K562 (cell line): ENCODE results near the gene CCT3. TPM values are rescaled to one million over a fixed set of nuclear protein-coding genes. Genes with fewer than 3 reads are reported as not detected.
A peak's percentile ranks its signal among the peaks of the same experiment; 100 is the strongest.

Experiments used
- BRD4 ChIP-seq: fragments of 200-600 bp; sonication (generic); IDR thresholded peaks from 2 replicates; pipeline ENCODE4 v1.6.1; 2017; ENCODE audit warnings: inconsistent platforms
- CHAMP1 ChIP-seq: fragments of 450-650 bp; IDR thresholded peaks from 2 replicates; pipeline ENCODE4 v1.6.1; 2016; ENCODE audit warnings: mild to moderate bottlenecking
- CUX1 ChIP-seq: fragments of 200-800 bp; sonication (Bioruptor generic); IDR thresholded peaks from 2 replicates; pipeline ENCODE4 v1.6.1; 2016; ENCODE audit warnings: missing genetic modification characterization, missing compliant biosample characterization
- HDAC8 ChIP-seq: fragments of 450-650 bp; IDR thresholded peaks from 2 replicates; pipeline ENCODE4 v1.6.1; 2016; ENCODE audit warnings: mild to moderate bottlenecking, missing genetic modification characterization, moderate library complexity, missing compliant biosample characterization
- ID3 ChIP-seq, 2 experiments: fragments of 250-450 bp in 1 of 2; fragments of 450-650 bp in 1 of 2; sonication (Bioruptor Pico) in 1 of 2; IDR thresholded peaks; 2 replicates each; pipeline versions ENCODE4 v1.6.1 to v1.8.0; 2016 to 2021; ENCODE audit warnings: mild to moderate bottlenecking in 2 of 2, moderate library complexity in 2 of 2, missing compliant biosample characterization in 1 of 2, missing genetic modification characterization in 1 of 2
- MAX ChIP-seq: sonication (generic); formaldehyde crosslinking; IDR thresholded peaks from 2 replicates; pipeline ENCODE4 v1.9.0; 2022; ENCODE audit warnings: mild to moderate bottlenecking, missing genetic modification reagents
- RFX7 ChIP-seq: fragments of 250-450 bp; sonication (Bioruptor Pico); IDR thresholded peaks from 2 replicates; pipeline ENCODE4 v1.5.1; 2021; ENCODE audit warnings: mild to moderate bottlenecking
- SMAD4 ChIP-seq: fragments of 250-450 bp; sonication (Bioruptor Pico); conservative IDR thresholded peaks from 2 replicates; pipeline ENCODE4 v1.8.0; 2021; ENCODE audit warnings: inconsistent platforms, mild to moderate bottlenecking, moderate library complexity
- SMARCA5 ChIP-seq: fragments of 450-650 bp; IDR thresholded peaks from 2 replicates; pipeline ENCODE4 v1.6.1; 2016
- ZBTB34 ChIP-seq: fragments of 250-450 bp; sonication (Bioruptor Pico); IDR thresholded peaks from 2 replicates; pipeline ENCODE4 v1.8.0; 2021; ENCODE audit warnings: mild to moderate bottlenecking, moderate library complexity
- ZBTB43 ChIP-seq: sonication (generic); formaldehyde crosslinking; IDR thresholded peaks from 2 replicates; pipeline ENCODE4 v1.8.0; 2023; ENCODE audit warnings: mild to moderate bottlenecking, missing genetic modification reagents
- ZKSCAN3 ChIP-seq: fragments of 250-450 bp; sonication (Bioruptor Pico); IDR thresholded peaks from 2 replicates; pipeline ENCODE4 v1.4.0; 2020
- ZNF165 ChIP-seq: fragments of 250-450 bp; sonication (Bioruptor Pico); IDR thresholded peaks from 2 replicates; pipeline ENCODE4 v1.4.0; 2020; ENCODE audit warnings: borderline replicate concordance
- ZNF174 ChIP-seq: fragments of 250-450 bp; sonication (Bioruptor Pico); IDR thresholded peaks from 2 replicates; pipeline ENCODE4 v1.4.0; 2020; ENCODE audit warnings: mild to moderate bottlenecking
- ZNF512 ChIP-seq: IDR thresholded peaks from 2 replicates; pipeline ENCODE4 v1.6.1; 2016; ENCODE audit warnings: missing genetic modification characterization, missing compliant biosample characterization
- ZNF583 ChIP-seq: fragments of 250-450 bp; sonication (Bioruptor Pico); IDR thresholded peaks from 2 replicates; pipeline ENCODE4 v1.4.0; 2020
- polyA plus RNA-seq, 8 experiments: library from polyadenylated mRNA; depleted of rRNA in 4 of 8; stranded (reverse) in 5 of 8; unstranded in 3 of 8; fragments of >200 nt; fragmentation: Nextera tagmentation in 2 of 8; fragmentation: Illumina TruSeq in 1 of 8; extraction: Ambion mirVana in 2 of 8; extraction: Trizol in 1 of 8; gene quantifications; 2 replicates each; pipeline versions ENCODE4 v1.2.1 to v1.2.3, GENCODE V29; 2011 to 2014; ENCODE audit warnings: inconsistent platforms in 1 of 8, missing spikeins in 1 of 8
- total RNA-seq, 7 experiments: library from RNA; depleted of rRNA in 6 of 7; stranded (reverse); fragments of >200 nt in 6 of 7; fragmentation: Illumina TruSeq in 2 of 7; extraction: Trizol in 2 of 7; gene quantifications; 2 replicates each; pipeline versions ENCODE4 v1.2.1 to v1.2.3, GENCODE V29; 2011 to 2021; ENCODE audit warnings: low replicate concordance in 1 of 7

The CCT3 gene
- total and polyA plus RNA-seq, 9 of the 15 experiments (the other 6 are each of a cell fraction or from before 2014, with no cell fraction given), result 475 to 1,167 (median 610) TPM

- no peak for TF ChIP-seq CUX1 (CRISPR knock-in tag)
- no peak for TF ChIP-seq SMAD4
- no peak for TF ChIP-seq ZNF165 (CRISPR knock-in tag)
- TF ChIP-seq RFX7, result no peak
- no peak for TF ChIP-seq ID3 (CRISPR knock-in tag; IDR thresholded peaks at IDR 0.05)
- no peak for TF ChIP-seq ID3 (tag; IDR thresholded peaks at IDR 0.05)
- no peak for TF ChIP-seq HDAC8 (tag)
- no peak for TF ChIP-seq ZKSCAN3 (CRISPR knock-in tag)
- TF ChIP-seq SMARCA5, result peak; percentile 50; the same call in 1 of the 2 replicates
- TF ChIP-seq ZBTB34 (CRISPR knock-in tag), result no peak
- TF ChIP-seq BRD4, result no peak
- TF ChIP-seq CHAMP1, result no peak
- no peak for TF ChIP-seq MAX (CRISPR knock-in tag)
- no peak for TF ChIP-seq ZNF512 (tag)
- TF ChIP-seq ZNF174, result no peak
- TF ChIP-seq ZNF583 (CRISPR knock-in tag), result no peak
- TF ChIP-seq ZBTB43 (CRISPR knock-in tag), result 0 out of 2 replicates have a peak, but pooled peaks have one; percentile 13
Observed at GRCh38 chr1:156337888-156338179, 258 bp downstream of the CCT3 start (continued).
